MM.1S (cell line): ENCODE results near the gene PTPRD.

Experiments used
- EZH2 ChIP-seq: fragments of 300-600 bp; sonication (generic); optimal IDR thresholded peaks from 2 replicates; pipeline ENCODE3; 2017; ENCODE audit warnings: low read depth, mild to moderate bottlenecking, antibody characterized with exemption, low read length, mixed read lengths
- EZH2phosphoT487 ChIP-seq: fragments of 300-600 bp; sonication (generic); IDR thresholded peaks from 2 replicates; pipeline ENCODE4 v1.6.1; 2018; ENCODE audit warnings: antibody characterized with exemption, low read length
- TF ChIP-seq, protein P1 (sequence below): fragments of 300-600 bp; sonication (generic); IDR thresholded peaks from 2 replicates; pipeline ENCODE4 v1.5.1; 2016; ENCODE audit warnings: antibody characterized with exemption, low read length, mixed read lengths

DNA sequence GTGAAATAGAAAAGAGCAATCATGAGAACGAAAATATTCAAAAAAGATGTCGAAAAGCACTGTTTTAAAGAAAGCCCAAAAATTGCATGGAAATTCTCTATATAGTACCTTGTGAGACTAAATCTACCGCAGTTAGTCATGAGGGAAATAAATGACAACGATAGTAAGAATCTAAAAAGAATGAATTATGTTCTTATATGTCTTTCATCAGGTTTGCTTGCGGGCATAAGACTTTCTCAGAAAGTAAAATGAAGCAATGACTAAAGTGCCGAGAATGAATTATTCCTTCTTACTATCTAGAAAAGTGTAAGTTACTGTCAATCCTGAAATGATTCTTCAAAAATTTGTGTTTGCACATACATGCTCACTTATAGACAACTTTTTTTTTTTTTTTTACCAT is 26.4 kb downstream of the PTPRD start:
- TF ChIP-seq, protein P1, sequence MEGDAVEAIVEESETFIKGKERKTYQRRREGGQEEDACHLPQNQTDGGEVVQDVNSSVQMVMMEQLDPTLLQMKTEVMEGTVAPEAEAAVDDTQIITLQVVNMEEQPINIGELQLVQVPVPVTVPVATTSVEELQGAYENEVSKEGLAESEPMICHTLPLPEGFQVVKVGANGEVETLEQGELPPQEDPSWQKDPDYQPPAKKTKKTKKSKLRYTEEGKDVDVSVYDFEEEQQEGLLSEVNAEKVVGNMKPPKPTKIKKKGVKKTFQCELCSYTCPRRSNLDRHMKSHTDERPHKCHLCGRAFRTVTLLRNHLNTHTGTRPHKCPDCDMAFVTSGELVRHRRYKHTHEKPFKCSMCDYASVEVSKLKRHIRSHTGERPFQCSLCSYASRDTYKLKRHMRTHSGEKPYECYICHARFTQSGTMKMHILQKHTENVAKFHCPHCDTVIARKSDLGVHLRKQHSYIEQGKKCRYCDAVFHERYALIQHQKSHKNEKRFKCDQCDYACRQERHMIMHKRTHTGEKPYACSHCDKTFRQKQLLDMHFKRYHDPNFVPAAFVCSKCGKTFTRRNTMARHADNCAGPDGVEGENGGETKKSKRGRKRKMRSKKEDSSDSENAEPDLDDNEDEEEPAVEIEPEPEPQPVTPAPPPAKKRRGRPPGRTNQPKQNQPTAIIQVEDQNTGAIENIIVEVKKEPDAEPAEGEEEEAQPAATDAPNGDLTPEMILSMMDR, result no peak
- TF ChIP-seq EZH2phosphoT487 (no peak), EZH2 (no peak)
